ENCODE data around the gene FGB.

DNA sequence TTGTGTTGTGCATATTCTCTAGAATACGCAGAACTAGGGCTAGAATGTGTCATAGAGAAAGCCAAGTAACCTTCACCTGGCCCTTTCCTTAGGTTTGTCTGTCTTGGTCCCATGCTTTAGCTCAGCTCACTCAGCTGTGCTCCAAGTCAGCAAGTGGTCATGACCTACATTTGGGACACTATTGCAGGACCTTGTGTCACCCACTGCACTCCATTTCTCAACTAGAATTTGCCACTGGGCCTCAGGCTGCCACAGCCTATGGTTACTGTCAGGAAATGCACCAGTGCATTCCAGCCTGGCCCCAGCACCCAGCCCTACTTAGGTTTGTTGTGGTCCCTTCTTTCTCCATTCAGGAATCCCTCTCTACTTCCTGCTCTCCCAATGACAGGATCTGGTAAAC is 57.3 kb downstream of the FGB start:
- TF ChIP-seq, protein P1, sequence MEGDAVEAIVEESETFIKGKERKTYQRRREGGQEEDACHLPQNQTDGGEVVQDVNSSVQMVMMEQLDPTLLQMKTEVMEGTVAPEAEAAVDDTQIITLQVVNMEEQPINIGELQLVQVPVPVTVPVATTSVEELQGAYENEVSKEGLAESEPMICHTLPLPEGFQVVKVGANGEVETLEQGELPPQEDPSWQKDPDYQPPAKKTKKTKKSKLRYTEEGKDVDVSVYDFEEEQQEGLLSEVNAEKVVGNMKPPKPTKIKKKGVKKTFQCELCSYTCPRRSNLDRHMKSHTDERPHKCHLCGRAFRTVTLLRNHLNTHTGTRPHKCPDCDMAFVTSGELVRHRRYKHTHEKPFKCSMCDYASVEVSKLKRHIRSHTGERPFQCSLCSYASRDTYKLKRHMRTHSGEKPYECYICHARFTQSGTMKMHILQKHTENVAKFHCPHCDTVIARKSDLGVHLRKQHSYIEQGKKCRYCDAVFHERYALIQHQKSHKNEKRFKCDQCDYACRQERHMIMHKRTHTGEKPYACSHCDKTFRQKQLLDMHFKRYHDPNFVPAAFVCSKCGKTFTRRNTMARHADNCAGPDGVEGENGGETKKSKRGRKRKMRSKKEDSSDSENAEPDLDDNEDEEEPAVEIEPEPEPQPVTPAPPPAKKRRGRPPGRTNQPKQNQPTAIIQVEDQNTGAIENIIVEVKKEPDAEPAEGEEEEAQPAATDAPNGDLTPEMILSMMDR (conservative IDR thresholded peaks at IDR 0.05; ENCODE audit: low read depth, low read length), result no peak
- TF ChIP-seq EZH2 (IDR thresholded peaks at IDR 0.05; ENCODE audit: borderline replicate concordance, low read depth, low read length, poor library complexity, severe bottlenecking), result no peak
